Measurements from ENCODE around the gene CCDC102A. TPM values are rescaled to one million over a fixed set of nuclear protein-coding genes. Genes with fewer than 3 reads are reported as not detected.

The CCDC102A gene
- total and polyA plus RNA-seq, 2 donors (not counting 3 experiments of a cell fraction or from before 2014, with no cell fraction given) = 7.8 to 12.2 TPM

DNA sequence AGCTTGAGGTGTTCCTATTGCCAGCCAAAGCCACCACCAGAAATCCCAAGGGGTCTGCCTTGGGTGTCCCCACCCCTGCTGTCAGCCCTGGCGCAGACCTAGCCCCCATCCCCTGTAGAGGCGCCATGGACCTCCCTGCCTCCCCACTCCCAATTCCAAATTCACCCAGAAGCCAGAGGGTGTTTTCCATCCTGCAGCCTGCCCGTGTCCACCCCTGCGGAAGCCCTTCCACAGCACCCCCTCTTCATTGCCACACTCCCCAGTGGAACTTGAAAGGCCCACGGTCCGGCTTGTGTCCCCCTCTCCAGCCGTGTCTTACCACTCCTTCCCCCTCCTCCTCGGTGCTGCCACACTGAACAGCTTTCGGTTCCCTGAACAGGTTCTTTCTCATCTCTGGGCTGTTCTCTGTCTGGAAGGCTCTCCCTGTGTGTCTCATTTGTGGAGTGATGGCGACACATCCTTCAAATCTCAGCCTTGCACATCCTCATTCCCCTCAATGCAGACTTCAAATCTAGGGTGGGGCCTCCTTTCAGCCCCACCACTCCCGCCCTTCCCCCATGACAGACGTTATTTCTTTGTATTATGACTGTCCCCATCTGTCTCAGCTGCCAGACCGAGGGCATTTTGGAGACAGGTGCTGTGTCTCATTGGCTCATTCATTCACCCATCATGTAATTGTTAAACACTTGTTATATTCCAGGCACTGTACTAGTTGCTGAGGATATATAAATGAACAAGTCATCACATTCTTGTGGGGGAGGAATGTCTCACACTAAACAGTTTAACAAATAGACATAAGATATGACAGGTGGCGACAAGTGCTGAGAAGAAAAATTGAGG, 42.4 kb upstream of the CCDC102A start:
- intact Hi-C loops (cut with micrococcal nuclease) (no loop called here), dilution Hi-C loops (cut with MboI; ENCODE audit: extremely low pct_ligation_motif_present, low sequenced_read_pairs) (no loop called here)
- Histone ChIP-seq H2AFZ (ENCODE audit: low read depth, low read length) (no peak overlapping the region), H3K27me3 (ENCODE audit: control insufficient read depth in 2 of 2, insufficient read depth in 2 of 2, low read length in 2 of 2) (no peaks in the 10 kb centered on the region), H3K4me2 (ENCODE audit: insufficient read depth, low read length) (no peak overlapping the region), H3K9me3 (replicated peaks; ENCODE audit: control insufficient read depth, insufficient read depth, low read length) (no peaks in the 10 kb centered on the region), H3K9ac (replicated peaks; ENCODE audit: extremely low read depth, insufficient read depth, low read length) (no peak overlapping the region), H3K27ac (ENCODE audit: insufficient read depth, low read depth, low read length) (no peak overlapping the region), H4K20me1 (replicated peaks; ENCODE audit: control insufficient read depth, extremely low read depth, insufficient read depth, low read length) (no peaks in the 10 kb centered on the region), H3K36me3 (ENCODE audit: control insufficient read depth in 2 of 2, extremely low read depth in 1 of 2, insufficient read depth in 2 of 2, low read length in 2 of 2) (no peaks in the 10 kb centered on the region), H3K4me3 (replicated peaks in 1 of 3; ENCODE audit: insufficient read depth in 1 of 3, low read depth in 1 of 3, low read length in 3 of 3) (no peak overlapping the region), H3K9me1 (replicated peaks; ENCODE audit: control insufficient read depth, extremely low read depth, insufficient read depth, low read length) (no peaks in the 10 kb centered on the region), H3K79me2 (ENCODE audit: control insufficient read depth, insufficient read depth, low read length) (no peaks in the 10 kb centered on the region), H3K4me1 (ENCODE audit: control insufficient read depth, extremely low read depth, insufficient read depth, low read length) (no peaks in the 10 kb centered on the region)
- ChIA-PET CTCF (interaction anchor here (0.7 to 4.8 kb wide), 5 partner anchors 12 to 185 kb away, joined by 3 to 63 read pairs (median 6); no protein-coding TSS in a partner anchor), POLR2A (interaction anchor here (0.6 kb wide), 1 partner anchor 29 kb away, joined by 6 read pairs; no protein-coding TSS in a partner anchor)
- DNase-seq (ENCODE audit: low read depth, low spot score) (no peak), FAIRE-seq (no peak)
- no TSS peak for BruUV-seq (replicated peaks)
- TF ChIP-seq POLR2AphosphoS5 (IDR thresholded peaks at IDR 0.05; ENCODE audit: insufficient read depth, low read depth, low read length) (no peak), POLR2A (IDR thresholded peaks at IDR 0.05; ENCODE audit: low read depth, low read length) (no peak), JUN (IDR thresholded peaks at IDR 0.05; ENCODE audit: borderline replicate concordance, insufficient read depth, insufficient read length, low read depth) (no peak), MYC (IDR thresholded peaks at IDR 0.05; ENCODE audit: low read depth, low read length) (no peak), EZH2 (IDR thresholded peaks at IDR 0.05; ENCODE audit: borderline replicate concordance, low read depth, low read length, severe bottlenecking) (no peak), FOS (IDR thresholded peaks at IDR 0.05; ENCODE audit: borderline replicate concordance, insufficient read depth, low read length) (no peak), GATA2 (IDR thresholded peaks at IDR 0.05; ENCODE audit: insufficient read depth, insufficient read length, low read depth, low read length) (no peak)
- TF ChIP-seq, protein P1, sequence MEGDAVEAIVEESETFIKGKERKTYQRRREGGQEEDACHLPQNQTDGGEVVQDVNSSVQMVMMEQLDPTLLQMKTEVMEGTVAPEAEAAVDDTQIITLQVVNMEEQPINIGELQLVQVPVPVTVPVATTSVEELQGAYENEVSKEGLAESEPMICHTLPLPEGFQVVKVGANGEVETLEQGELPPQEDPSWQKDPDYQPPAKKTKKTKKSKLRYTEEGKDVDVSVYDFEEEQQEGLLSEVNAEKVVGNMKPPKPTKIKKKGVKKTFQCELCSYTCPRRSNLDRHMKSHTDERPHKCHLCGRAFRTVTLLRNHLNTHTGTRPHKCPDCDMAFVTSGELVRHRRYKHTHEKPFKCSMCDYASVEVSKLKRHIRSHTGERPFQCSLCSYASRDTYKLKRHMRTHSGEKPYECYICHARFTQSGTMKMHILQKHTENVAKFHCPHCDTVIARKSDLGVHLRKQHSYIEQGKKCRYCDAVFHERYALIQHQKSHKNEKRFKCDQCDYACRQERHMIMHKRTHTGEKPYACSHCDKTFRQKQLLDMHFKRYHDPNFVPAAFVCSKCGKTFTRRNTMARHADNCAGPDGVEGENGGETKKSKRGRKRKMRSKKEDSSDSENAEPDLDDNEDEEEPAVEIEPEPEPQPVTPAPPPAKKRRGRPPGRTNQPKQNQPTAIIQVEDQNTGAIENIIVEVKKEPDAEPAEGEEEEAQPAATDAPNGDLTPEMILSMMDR (IDR thresholded peaks at IDR 0.05; ENCODE audit: extremely low read depth in 1 of 2, insufficient read depth in 1 of 2, low read depth in 1 of 2, low read length in 2 of 2) = no peak
- TF ChIP-seq, protein P2, sequence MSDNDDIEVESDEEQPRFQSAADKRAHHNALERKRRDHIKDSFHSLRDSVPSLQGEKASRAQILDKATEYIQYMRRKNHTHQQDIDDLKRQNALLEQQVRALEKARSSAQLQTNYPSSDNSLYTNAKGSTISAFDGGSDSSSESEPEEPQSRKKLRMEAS (IDR thresholded peaks at IDR 0.05; ENCODE audit: insufficient read depth, insufficient read length) = no peak

All from endothelial cell of umbilical vein (primary cell).